Lung (tissue), 12 donors: Measurements from ENCODE around the gene PDCD1. TPM values are rescaled to one million over a fixed set of nuclear protein-coding genes. Genes with fewer than 3 reads are reported as not detected.

Experiments
- ATAC-seq: fragments of 200-7000 bp; cut with Tn5 transposase; one replicate; pipeline ENCODE4 v1.9.1; 2020; ENCODE audit warnings: moderate number of reproducible peaks; ENCODE audit not compliant: insufficient read depth, low FRiP score
- DNase-seq, 3 donors: peaks; one replicate each; pipeline ENCODE4 v3.0.0-alpha.2; 2013 to 2017
- H3K27ac ChIP-seq, 2 donors: one replicate each; pipeline ENCODE4 v1.5.1; 2013; ENCODE audit warnings: mild to moderate bottlenecking in 2 of 2, moderate library complexity in 2 of 2, control low read depth in 1 of 2, inconsistent platforms in 1 of 2, low read depth in 1 of 2, low read length in 1 of 2
- H3K27me3 ChIP-seq, 3 donors: one replicate each; pipeline ENCODE4 v1.5.1; 2013; ENCODE audit warnings: low read length in 2 of 3; ENCODE audit not compliant: control insufficient read depth in 3 of 3, insufficient read depth in 3 of 3
- H3K36me3 ChIP-seq, 4 donors: one replicate each; pipeline ENCODE4 v1.5.1; 2013; ENCODE audit warnings: low read length in 4 of 4, mild to moderate bottlenecking in 1 of 4, moderate library complexity in 1 of 4; ENCODE audit not compliant: control insufficient read depth in 4 of 4, insufficient read depth in 4 of 4
- H3K4me1 ChIP-seq, 5 donors: one replicate each; pipeline ENCODE4 v1.5.1; 2013; ENCODE audit warnings: low read length in 5 of 5, mild to moderate bottlenecking in 2 of 5, moderate library complexity in 1 of 5; ENCODE audit not compliant: control insufficient read depth in 5 of 5, insufficient read depth in 5 of 5
- H3K4me3 ChIP-seq: one replicate; pipeline ENCODE4 v1.5.1; 2013; ENCODE audit warnings: mild to moderate bottlenecking, control low read depth, moderate library complexity
- H3K9ac ChIP-seq, 2 donors: one replicate each; pipeline ENCODE4 v1.5.1; 2013; ENCODE audit warnings: low read length in 2 of 2, control low read depth in 1 of 2; ENCODE audit not compliant: insufficient read depth in 1 of 2
- H3K9me3 ChIP-seq, 4 donors: one replicate each; pipeline ENCODE4 v1.5.1; 2013; ENCODE audit warnings: low read length in 3 of 4, mild to moderate bottlenecking in 1 of 4, moderate library complexity in 1 of 4; ENCODE audit not compliant: control insufficient read depth in 4 of 4, insufficient read depth in 3 of 4
- WGBS, 2 donors: extraction: QIAGEN DNeasy Blood & Tissue Kit; methylation state at CpG; one replicate each; pipeline ENCODE4 v1.1.7; 2013; 5-methylcytosine and 5-hydroxymethylcytosine counted together
- polyA plus RNA-seq, 2 donors: library from polyadenylated mRNA; stranded (reverse); fragments of 200-250 nt; gene quantifications; one replicate each; pipeline ENCODE4 v1.2.1, GENCODE V29; 2013
- total RNA-seq, 2 donors: library from RNA; depleted of rRNA in 1 of 2; stranded (reverse); fragments of >200 nt in 1 of 2; gene quantifications; one replicate each; pipeline ENCODE4 v1.2.1, GENCODE V29; 2014 to 2021
- TF ChIP-seq, protein P1 (sequence below): IDR thresholded peaks from 2 replicates; pipeline ENCODE4 v1.5.1; 2012; ENCODE audit warnings: mild to moderate bottlenecking; ENCODE audit errors: control extremely low read depth, extremely low read depth
- donor health status: control.
- donor health status: control.
- donor health status: Bipolar disorder and iron deficiency.
- donor health status: healthy.
- donor health status: DM: yes; HTN: yes; CAD: no.

The PDCD1 gene
- total and polyA plus RNA-seq, 4 donors, result 0.59 to 0.97 (median 0.81) TPM

- WGBS, 2 donors, result 75 to 83% methylated on average over 32 to 33 of the region's 33 CpGs
- TF ChIP-seq, protein P1, sequence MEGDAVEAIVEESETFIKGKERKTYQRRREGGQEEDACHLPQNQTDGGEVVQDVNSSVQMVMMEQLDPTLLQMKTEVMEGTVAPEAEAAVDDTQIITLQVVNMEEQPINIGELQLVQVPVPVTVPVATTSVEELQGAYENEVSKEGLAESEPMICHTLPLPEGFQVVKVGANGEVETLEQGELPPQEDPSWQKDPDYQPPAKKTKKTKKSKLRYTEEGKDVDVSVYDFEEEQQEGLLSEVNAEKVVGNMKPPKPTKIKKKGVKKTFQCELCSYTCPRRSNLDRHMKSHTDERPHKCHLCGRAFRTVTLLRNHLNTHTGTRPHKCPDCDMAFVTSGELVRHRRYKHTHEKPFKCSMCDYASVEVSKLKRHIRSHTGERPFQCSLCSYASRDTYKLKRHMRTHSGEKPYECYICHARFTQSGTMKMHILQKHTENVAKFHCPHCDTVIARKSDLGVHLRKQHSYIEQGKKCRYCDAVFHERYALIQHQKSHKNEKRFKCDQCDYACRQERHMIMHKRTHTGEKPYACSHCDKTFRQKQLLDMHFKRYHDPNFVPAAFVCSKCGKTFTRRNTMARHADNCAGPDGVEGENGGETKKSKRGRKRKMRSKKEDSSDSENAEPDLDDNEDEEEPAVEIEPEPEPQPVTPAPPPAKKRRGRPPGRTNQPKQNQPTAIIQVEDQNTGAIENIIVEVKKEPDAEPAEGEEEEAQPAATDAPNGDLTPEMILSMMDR, result no peak
- no peak for DNase-seq
- H3K9me3 ChIP-seq, result peaks cover 0 to 11% (median 0%) of the 10 kb centered on the region in 4 donors
- no peak within 1 kb of the TSS for H3K9ac ChIP-seq
- ATAC-seq, result no peak
- peaks cover 7 to 28% (median 20%) of the 10 kb centered on the region in 3 donors for H3K27me3 ChIP-seq
- H3K4me3 ChIP-seq, result no peak within 1 kb of the TSS
- no peak within 1 kb of the TSS for H3K27ac ChIP-seq
- H3K36me3 ChIP-seq, result peaks cover 0 to 5% (median 0%) of the 10 kb centered on the region in 4 donors
- peaks cover 0 to 11% (median 0%) of the 10 kb centered on the region in 5 donors for H3K4me1 ChIP-seq
Measured at GRCh38 chr2:241869087-241869961, 10.6 kb upstream of the PDCD1 start, which contains the start of gene RTP5. Gene RTP5, plus strand, starts transcription at chr2:241869729. Its CDS starts 28 bp downstream, at chr2:241869757.

GRCh38 chr2:241868661-241869081, 10.0 kb upstream of the PDCD1 start:
- ATAC-seq (no peak), DNase-seq (no peak)
- WGBS, 2 donors, result 37 to 63% methylated on average over 15 of the region's 15 CpGs
- Histone ChIP-seq H3K27ac (no peak overlapping the region), H3K27me3 (peaks cover 7 to 31% (median 22%) of the 10 kb centered on the region in 3 donors), H3K4me1 (peaks cover 0 to 12% (median 2%) of the 10 kb centered on the region in 5 donors), H3K4me3 (no peak overlapping the region), H3K9ac (no peak overlapping the region), H3K36me3 (peaks cover 0 to 5% (median 0%) of the 10 kb centered on the region in 4 donors), H3K9me3 (peaks cover 0 to 13% (median under 1%) of the 10 kb centered on the region in 4 donors)
- TF ChIP-seq, protein P1, result no peak

GRCh38 chr2:241867776-241868420, 9.2 kb upstream of the PDCD1 start:
- peaks cover 0 to 13% (median under 1%) of the 10 kb centered on the region in 4 donors for H3K9me3 ChIP-seq
- TF ChIP-seq, protein P1, result no peak
- no peak overlapping the region for H3K9ac ChIP-seq
- peaks cover 7 to 34% (median 23%) of the 10 kb centered on the region in 3 donors for H3K27me3 ChIP-seq
- peaks cover 0 to 5% (median 0%) of the 10 kb centered on the region in 4 donors for H3K36me3 ChIP-seq
- DNase-seq (no peak), ATAC-seq (no peak)
- H3K4me1 ChIP-seq, result peaks cover 0 to 12% (median 7%) of the 10 kb centered on the region in 5 donors
- 43% methylated on average over 19 of the region's 19 CpGs for WGBS, 2 donors
- H3K27ac ChIP-seq, result no peak overlapping the region
- no peak overlapping the region for H3K4me3 ChIP-seq
